Measurements from ENCODE around the gene HEMGN. TPM values are rescaled to one million over a fixed set of nuclear protein-coding genes. Genes with fewer than 3 reads are reported as not detected.

The HEMGN gene
- total and polyA plus RNA-seq, 2 of the 13 experiments (the other 11 are each of a cell fraction or from before 2014, with no cell fraction given): not detected

GRCh38 chr9:97985058-97985861 is 47.3 kb upstream of the HEMGN start (continued):
- TF ChIP-seq TBX3 (IDR thresholded peaks at IDR 0.05; ENCODE audit: borderline replicate concordance) (no peak), TP53 (CRISPR knock-in tag; conservative IDR thresholded peaks at IDR 0.05) (no peak), KDM2A (CRISPR knock-in tag; IDR thresholded peaks at IDR 0.05; ENCODE audit: borderline replicate concordance, low read depth) (peak; percentile 60; the same call in 1 of the 2 replicates), ZNF589 (CRISPR knock-in tag; conservative IDR thresholded peaks at IDR 0.05) (0 out of 2 replicates have a peak, but pooled peaks have one; percentile 33), ZNF318 (CRISPR knock-in tag; IDR thresholded peaks at IDR 0.05) (no peak), ZNF766 (CRISPR knock-in tag; IDR thresholded peaks at IDR 0.05; ENCODE audit: borderline replicate concordance) (0 out of 2 replicates have a peak, but pooled peaks have one; percentile 3), ZNF572 (CRISPR knock-in tag; IDR thresholded peaks at IDR 0.05) (no peak), ARNT2 (CRISPR knock-in tag; IDR thresholded peaks at IDR 0.05; ENCODE audit: low read depth) (peak; percentile 52; the same call in 1 of the 2 replicates), ZNF256 (CRISPR knock-in tag; conservative IDR thresholded peaks at IDR 0.05) (0 out of 2 replicates have a peak, but pooled peaks have one; percentile 57)
- TF ChIP-seq, protein P1, sequence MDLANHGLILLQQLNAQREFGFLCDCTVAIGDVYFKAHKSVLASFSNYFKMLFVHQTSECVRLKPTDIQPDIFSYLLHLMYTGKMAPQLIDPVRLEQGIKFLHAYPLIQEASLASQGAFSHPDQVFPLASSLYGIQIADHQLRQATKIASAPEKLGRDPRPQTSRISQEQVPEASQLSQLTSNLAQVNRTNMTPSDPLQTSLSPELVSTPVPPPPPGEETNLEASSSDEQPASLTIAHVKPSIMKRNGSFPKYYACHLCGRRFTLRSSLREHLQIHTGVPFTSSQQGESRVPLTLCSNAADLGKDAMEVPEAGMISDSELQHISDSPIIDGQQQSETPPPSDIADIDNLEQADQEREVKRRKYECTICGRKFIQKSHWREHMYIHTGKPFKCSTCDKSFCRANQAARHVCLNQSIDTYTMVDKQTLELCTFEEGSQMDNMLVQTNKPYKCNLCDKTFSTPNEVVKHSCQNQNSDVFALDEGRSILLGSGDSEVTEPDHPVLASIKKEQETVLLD (CRISPR knock-in tag; IDR thresholded peaks at IDR 0.05; ENCODE audit: low read depth): 0 out of 2 replicates have a peak, but pooled peaks have one; percentile 14
- TF ChIP-seq, protein P2, sequence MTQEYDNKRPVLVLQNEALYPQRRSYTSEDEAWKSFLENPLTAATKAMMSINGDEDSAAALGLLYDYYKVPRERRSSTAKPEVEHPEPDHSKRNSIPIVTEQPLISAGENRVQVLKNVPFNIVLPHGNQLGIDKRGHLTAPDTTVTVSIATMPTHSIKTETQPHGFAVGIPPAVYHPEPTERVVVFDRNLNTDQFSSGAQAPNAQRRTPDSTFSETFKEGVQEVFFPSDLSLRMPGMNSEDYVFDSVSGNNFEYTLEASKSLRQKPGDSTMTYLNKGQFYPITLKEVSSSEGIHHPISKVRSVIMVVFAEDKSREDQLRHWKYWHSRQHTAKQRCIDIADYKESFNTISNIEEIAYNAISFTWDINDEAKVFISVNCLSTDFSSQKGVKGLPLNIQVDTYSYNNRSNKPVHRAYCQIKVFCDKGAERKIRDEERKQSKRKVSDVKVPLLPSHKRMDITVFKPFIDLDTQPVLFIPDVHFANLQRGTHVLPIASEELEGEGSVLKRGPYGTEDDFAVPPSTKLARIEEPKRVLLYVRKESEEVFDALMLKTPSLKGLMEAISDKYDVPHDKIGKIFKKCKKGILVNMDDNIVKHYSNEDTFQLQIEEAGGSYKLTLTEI (CRISPR knock-in tag; conservative IDR thresholded peaks at IDR 0.05): no peak
- TF ChIP-seq, protein P3, sequence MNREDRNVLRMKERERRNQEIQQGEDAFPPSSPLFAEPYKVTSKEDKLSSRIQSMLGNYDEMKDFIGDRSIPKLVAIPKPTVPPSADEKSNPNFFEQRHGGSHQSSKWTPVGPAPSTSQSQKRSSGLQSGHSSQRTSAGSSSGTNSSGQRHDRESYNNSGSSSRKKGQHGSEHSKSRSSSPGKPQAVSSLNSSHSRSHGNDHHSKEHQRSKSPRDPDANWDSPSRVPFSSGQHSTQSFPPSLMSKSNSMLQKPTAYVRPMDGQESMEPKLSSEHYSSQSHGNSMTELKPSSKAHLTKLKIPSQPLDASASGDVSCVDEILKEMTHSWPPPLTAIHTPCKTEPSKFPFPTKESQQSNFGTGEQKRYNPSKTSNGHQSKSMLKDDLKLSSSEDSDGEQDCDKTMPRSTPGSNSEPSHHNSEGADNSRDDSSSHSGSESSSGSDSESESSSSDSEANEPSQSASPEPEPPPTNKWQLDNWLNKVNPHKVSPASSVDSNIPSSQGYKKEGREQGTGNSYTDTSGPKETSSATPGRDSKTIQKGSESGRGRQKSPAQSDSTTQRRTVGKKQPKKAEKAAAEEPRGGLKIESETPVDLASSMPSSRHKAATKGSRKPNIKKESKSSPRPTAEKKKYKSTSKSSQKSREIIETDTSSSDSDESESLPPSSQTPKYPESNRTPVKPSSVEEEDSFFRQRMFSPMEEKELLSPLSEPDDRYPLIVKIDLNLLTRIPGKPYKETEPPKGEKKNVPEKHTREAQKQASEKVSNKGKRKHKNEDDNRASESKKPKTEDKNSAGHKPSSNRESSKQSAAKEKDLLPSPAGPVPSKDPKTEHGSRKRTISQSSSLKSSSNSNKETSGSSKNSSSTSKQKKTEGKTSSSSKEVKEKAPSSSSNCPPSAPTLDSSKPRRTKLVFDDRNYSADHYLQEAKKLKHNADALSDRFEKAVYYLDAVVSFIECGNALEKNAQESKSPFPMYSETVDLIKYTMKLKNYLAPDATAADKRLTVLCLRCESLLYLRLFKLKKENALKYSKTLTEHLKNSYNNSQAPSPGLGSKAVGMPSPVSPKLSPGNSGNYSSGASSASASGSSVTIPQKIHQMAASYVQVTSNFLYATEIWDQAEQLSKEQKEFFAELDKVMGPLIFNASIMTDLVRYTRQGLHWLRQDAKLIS (CRISPR knock-in tag; IDR thresholded peaks at IDR 0.05): 0 out of 2 replicates have a peak, but pooled peaks have one; percentile 40
